Adrenal gland (tissue), 5 donors: ENCODE measurements around the gene SLC36A4.
"Not testable (repeated sequence)": the region's sequence is repeated elsewhere in the genome, so short reads cannot be mapped to it uniquely, and the experiment has no call there.

ENCODE experiments used
- CTCF ChIP-seq, 6 experiments: fragments of 450-650 bp in 4 of 6; fragments of 200-600 bp in 2 of 6; sonication (generic) in 1 of 6; IDR thresholded peaks; 1 replicate in 5 of 6; 2 replicates in 1 of 6; pipeline versions ENCODE4 v1.5.1 to v1.8.0; 2016 to 2021; ENCODE audit warnings: antibody characterized with exemption in 6 of 6, mild to moderate bottlenecking in 2 of 6, moderate library complexity in 1 of 6
- POLR2A ChIP-seq, 2 donors: fragments of 450-650 bp; IDR thresholded peaks; one replicate each; pipeline ENCODE4 v1.6.1; 2017; ENCODE audit warnings: antibody characterized with exemption in 2 of 2, mild to moderate bottlenecking in 2 of 2, moderate library complexity in 1 of 2
- donor health status: DM: no; HTN: no; CAD: no.

- TF ChIP-seq CTCF, POLR2A (IDR thresholded peaks at IDR 0.05): not testable (repeated sequence)
These were observed 19.9 kb downstream of the SLC36A4 start for GRCh38 chr11:93177891-93178290.
